ENCODE measurements around the gene EML3.
"Not testable (repeated sequence)": the region's sequence is repeated elsewhere in the genome, so short reads cannot be mapped to it uniquely, and the experiment has no call there.

The EML3 gene

GRCh38 chr11:62599069-62599696, 13.4 kb downstream of the EML3 start:
- DNase-seq (ENCODE audit: low read depth in 2 of 2), result peak; percentile 94 to 96

- no peak for DNase-seq (ENCODE audit: low read depth in 2 of 2)
Measured at GRCh38 chr11:62595124-62595523, 17.5 kb downstream of the EML3 start.

DNA sequence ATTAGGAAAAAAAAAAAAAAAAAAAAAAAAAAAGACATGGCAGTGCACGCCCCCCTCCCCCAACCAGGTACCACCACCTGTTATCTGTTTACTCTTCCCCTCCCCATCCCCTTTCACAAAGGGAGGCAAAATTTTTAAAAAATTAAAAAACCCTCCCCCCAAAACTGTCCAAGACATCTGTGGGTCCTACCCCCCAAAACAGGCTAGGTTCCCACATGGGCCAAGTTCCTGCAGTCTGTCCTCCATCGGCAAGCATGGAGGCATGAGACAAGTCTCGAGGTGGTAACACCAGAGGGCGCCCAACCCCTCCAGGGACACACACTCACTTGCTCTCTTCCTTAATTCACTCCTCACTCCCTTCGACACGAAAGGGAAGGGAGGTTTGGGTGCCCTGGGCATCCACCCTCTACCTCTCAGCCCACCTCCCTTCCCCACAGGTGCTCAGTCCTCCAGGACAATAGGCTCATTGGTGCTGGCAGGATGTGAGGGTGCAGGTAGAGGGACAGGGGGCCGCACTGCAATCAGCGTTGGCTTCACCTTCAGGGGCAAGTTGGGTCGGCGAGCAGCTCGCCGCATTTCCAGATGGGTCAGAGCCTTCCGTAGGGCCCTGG, 19.0 kb downstream of the EML3 start:
- peak; percentile 57 to 58 for DNase-seq (ENCODE audit: low read depth in 2 of 2)

DNA sequence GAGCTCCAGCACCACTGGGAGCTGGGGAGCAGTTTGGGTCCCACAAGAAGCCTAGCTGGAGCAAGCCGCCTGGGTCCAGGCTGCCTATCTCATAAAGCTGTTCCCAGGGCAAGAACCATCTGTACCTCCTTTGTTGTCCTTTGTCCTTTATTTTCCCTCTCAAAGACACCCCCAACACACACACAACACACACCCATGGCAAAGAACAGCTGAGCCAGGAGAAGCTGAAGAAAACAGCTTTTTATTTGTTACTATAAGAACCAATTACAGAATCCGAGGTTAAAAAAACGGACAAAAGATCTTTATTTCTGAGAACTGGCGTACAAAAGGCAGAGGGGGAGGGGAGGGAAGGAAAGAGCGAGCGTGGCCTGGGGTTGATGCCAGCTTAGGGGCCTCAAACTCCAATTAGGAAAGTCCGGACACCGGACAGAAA, 19.6 kb downstream of the EML3 start:
- DNase-seq (ENCODE audit: low read depth in 2 of 2), result no peak

- DNase-seq (ENCODE audit: low read depth in 2 of 2), result no peak
Measured at GRCh38 chr11:62592146-62592815, 20.3 kb downstream of the EML3 start.

GRCh38 chr11:62591448-62592145, 21.0 kb downstream of the EML3 start, which contains the start of gene TUT1:
Gene TUT1, minus strand, starts transcription at chr11:62591523. Its CDS starts 38 bp downstream, at chr11:62591485.
- DNase-seq (ENCODE audit: low read depth in 2 of 2), result peak; percentile 90 to 92

DNA sequence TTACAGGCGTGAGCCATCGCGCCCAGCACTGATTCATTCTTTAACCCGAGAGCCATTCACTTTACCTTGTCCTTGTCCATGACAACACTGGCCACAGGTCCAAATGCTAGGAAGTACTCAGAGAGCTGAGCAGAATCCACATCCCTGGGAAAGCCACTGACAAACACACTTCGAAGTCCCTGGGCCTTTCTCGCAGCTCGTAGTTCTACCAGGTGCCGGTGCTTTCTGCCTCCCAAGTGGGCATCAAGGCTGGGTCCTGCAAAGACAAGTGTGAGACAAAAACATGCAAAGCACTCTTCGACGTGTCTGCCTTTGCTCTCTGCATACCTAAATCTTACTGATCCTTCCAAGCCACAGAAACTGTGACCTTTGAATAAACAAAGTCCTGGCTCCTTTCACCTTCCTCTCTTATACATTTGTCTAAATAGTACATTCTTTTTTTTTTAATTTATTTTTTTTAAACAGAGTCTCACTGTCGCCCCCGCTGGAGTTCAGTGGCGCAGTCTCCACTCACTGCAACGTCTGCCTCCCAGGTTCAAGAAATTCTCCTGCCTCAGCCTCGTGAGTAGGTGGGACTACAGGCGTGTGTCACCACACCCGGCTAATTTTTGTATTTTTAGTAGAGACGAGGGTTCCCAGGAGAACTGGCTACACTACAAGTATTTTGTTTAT, 23.5 kb downstream of the EML3 start:
- no peak for DNase-seq (ENCODE audit: low read depth in 2 of 2)

- DNase-seq (ENCODE audit: low read depth in 2 of 2), result not testable (repeated sequence)
Measured at GRCh38 chr11:62585356-62585755, 27.2 kb downstream of the EML3 start.

- DNase-seq (ENCODE audit: low read depth in 2 of 2), result not testable (repeated sequence)
Measured at GRCh38 chr11:62581735-62582134, 30.8 kb downstream of the EML3 start.

GRCh38 chr11:62580959-62581715, 31.4 kb downstream of the EML3 start:
- DNase-seq (ENCODE audit: low read depth in 2 of 2), result no peak

- DNase-seq (ENCODE audit: low read depth in 2 of 2), result no peak
Measured at GRCh38 chr11:62579252-62579651, 33.3 kb downstream of the EML3 start.

- no peak for DNase-seq (ENCODE audit: low read depth in 2 of 2)
Measured at GRCh38 chr11:62578541-62578940, 34.0 kb downstream of the EML3 start.

- no peak for DNase-seq (ENCODE audit: low read depth in 2 of 2)
Measured at GRCh38 chr11:62577046-62577714, 35.4 kb downstream of the EML3 start.

- no peak for DNase-seq (ENCODE audit: low read depth in 2 of 2)
Measured at GRCh38 chr11:62575837-62576236, 36.7 kb downstream of the EML3 start.

GRCh38 chr11:62575156-62575555, 37.4 kb downstream of the EML3 start:
- DNase-seq (ENCODE audit: low read depth in 2 of 2), result no peak

DNA sequence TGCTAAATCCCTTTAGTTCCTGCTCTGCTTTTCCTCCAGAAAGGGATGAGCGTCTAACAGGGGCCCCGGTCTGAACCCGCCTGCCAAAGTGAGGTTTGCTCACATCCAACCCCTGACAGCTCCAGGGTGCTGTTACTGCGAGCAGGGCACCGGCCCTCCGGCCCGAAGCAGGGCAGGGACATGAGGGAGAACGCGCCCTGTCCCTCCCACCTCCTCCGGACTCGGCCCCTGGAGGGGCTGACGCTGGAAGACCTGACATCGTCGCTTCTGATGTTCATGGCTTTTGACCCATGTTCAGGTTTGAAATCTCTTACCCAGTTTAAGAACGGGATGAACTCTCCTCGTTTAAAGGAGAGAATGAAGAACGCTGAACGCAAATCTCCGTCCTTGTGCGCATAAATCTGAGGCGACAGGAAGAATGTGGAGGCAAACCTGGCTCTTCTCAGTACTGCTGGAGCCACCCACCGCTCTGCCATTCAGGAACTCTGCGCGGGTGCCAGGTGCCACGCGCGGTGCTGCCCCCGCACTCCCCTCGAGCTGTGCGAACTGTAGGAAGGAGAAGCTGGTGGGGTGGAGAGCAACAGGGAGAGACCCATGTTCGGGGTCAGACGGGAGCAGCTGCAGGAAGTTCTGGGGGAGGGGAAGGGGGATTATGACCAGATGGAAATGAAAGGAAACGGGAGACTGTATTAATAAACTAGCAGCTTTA, 38.1 kb downstream of the EML3 start:
- no peak for DNase-seq (ENCODE audit: low read depth in 2 of 2)

- peak; percentile 98 for DNase-seq (ENCODE audit: low read depth in 2 of 2)
Measured at GRCh38 chr11:62573592-62574362, 38.8 kb downstream of the EML3 start, which contains the start of gene EEF1G. Gene EEF1G, minus strand, starts transcription at chr11:62573891. Its CDS starts 49 bp downstream, at chr11:62573842.

GRCh38 chr11:62573006-62573591, 39.5 kb downstream of the EML3 start:
- DNase-seq (ENCODE audit: low read depth in 2 of 2), result no peak

- DNase-seq (ENCODE audit: low read depth in 2 of 2), result no peak
Measured at GRCh38 chr11:62572431-62572830, 40.1 kb downstream of the EML3 start.
